Coronary artery (tissue), 2 donors: Measurements from ENCODE around the gene AGPAT3.

Experiments used
- DNase-seq: peaks from one replicate; pipeline ENCODE4 v3.0.0-alpha.2; 2017; ENCODE audit warnings: low spot score
- H3K27ac ChIP-seq, 2 donors: fragments of 200-600 bp; sonication (generic); one replicate each; pipeline ENCODE4 v1.5.1; 2016 to 2019
- H3K4me3 ChIP-seq: fragments of 200-600 bp; sonication (generic); 2 replicates; pipeline ENCODE4 v1.5.1; 2016; ENCODE audit warnings: mild to moderate bottlenecking, moderate library complexity
- CTCF ChIP-seq: fragments of 200-600 bp; sonication (generic); IDR thresholded peaks from one replicate; pipeline ENCODE4 v1.5.1; 2019; ENCODE audit warnings: antibody characterized with exemption

Gene AGPAT3

GRCh38 chr21:43924421-43925095 lies 59.5 kb downstream of the AGPAT3 start:
- Histone ChIP-seq H3K27ac (no peak overlapping the region), H3K4me3 (no peak overlapping the region)
- no peak for TF ChIP-seq CTCF
- DNase-seq: no peak

GRCh38 chr21:43925096-43925481 lies 60.1 kb downstream of the AGPAT3 start:
- Histone ChIP-seq H3K4me3 (no peak overlapping the region), H3K27ac (no peak overlapping the region)
- no peak for TF ChIP-seq CTCF
- DNase-seq: no peak

- no peak overlapping the region for H3K4me3 ChIP-seq
- DNase-seq: peak; percentile 66
- H3K27ac ChIP-seq: no peak overlapping the region
- no peak for TF ChIP-seq CTCF
Observed at GRCh38 chr21:43925609-43926008, 60.6 kb downstream of the AGPAT3 start.

- Histone ChIP-seq H3K4me3 (no peak overlapping the region), H3K27ac (no peak overlapping the region)
- DNase-seq: peak; percentile 50
- TF ChIP-seq CTCF: no peak
Observed at GRCh38 chr21:43926196-43926595, 61.2 kb downstream of the AGPAT3 start.

GRCh38 chr21:43927591-43928221 lies 62.7 kb downstream of the AGPAT3 start:
- no peak overlapping the region for H3K4me3 ChIP-seq
- H3K27ac ChIP-seq: no peak overlapping the region
- DNase-seq: no peak
- no peak for TF ChIP-seq CTCF

- Histone ChIP-seq H3K27ac (no peak overlapping the region), H3K4me3 (no peak overlapping the region)
- TF ChIP-seq CTCF: no peak
- DNase-seq: no peak
Observed at GRCh38 chr21:43928222-43929125, 63.5 kb downstream of the AGPAT3 start.
